Measurements from ENCODE around the gene S100A1. TPM values are rescaled to one million over a fixed set of nuclear protein-coding genes. Genes with fewer than 3 reads are reported as not detected.
A peak's percentile ranks its signal among the peaks of the same experiment; 100 is the strongest.
"Not testable (repeated sequence)": the region's sequence is repeated elsewhere in the genome, so short reads cannot be mapped to it uniquely, and the experiment has no call there.

The S100A1 gene
- total RNA-seq, 4 donors from 2014 or later, result 2.4 to 8.3 (median 2.8) TPM

DNA sequence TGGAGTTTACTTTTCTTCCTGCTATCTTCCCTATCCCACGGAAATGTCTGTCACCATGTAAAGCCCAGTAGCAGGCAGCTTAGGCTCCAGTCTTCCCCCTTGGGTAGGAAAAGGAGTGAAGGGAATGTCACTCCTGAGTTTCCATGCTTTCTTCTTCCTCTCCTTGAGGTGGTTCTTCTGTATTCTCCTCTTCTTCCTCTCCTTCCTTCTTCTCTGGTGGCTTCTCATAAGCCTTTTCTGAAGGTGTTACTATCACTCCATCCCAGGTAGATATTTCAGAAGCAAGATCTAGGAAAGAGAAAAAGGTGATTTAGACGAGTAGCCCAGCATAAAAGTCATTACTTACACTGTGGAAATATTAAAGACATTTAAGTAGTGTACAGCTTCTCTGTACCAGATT lies 34.0 kb downstream of the S100A1 start:
- H3K9me3 ChIP-seq, result no peaks in the 10 kb centered on the region
- 41 to 62% methylated on average over 2 of the region's 2 CpGs for WGBS, 2 donors (ENCODE audit: low coverage in 1 of 2)
- TF ChIP-seq POLR2A (IDR thresholded peaks at IDR 0.05) (no peak), POLR2AphosphoS5 (IDR thresholded peaks at IDR 0.05) (no peak), EP300 (IDR thresholded peaks at IDR 0.05) (no peak), CTCF (IDR thresholded peaks at IDR 0.05) (no peak)
- no peak overlapping the region for H3K4me3 ChIP-seq
- H3K27me3 ChIP-seq, result no peaks in the 10 kb centered on the region
- no peak overlapping the region for H3K27ac ChIP-seq
- H3K4me1 ChIP-seq, result peaks cover 0 to 14% (median 8%) of the 10 kb centered on the region in 3 donors
- H3K36me3 ChIP-seq, result peaks cover 9 to 78% of the 10 kb centered on the region in 2 donors
- no peak for ATAC-seq

DNA sequence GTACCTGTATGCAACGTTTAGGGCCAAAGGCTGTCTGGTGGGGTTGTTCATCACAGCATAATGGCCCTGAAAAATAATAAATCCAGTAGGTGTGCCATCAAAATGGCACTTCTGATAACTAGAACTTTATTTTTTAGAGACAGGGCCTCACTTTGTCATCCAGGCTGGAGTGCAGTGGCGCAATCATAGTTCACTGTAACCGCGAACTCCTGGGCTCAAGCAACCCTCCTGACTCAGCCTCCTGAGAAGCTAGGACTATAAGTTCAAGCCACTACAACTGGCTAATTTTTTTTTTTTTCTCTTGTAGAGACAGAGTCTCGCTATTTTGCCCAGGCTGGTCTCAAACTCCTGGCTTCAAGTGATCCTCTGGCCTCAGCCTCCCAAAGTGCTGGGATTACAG lies 35.0 kb downstream of the S100A1 start:
- H3K36me3 ChIP-seq, result peaks cover 9 to 87% of the 10 kb centered on the region in 2 donors

GRCh38 chr1:153667439-153667838 lies 39.2 kb downstream of the S100A1 start:
- no peak for ATAC-seq
- WGBS, 2 donors (ENCODE audit: low coverage in 1 of 2), result 76 to 82% methylated on average over 4 of the region's 4 CpGs
- Histone ChIP-seq H3K4me1 (peaks cover 0 to 32% (median 5%) of the 10 kb centered on the region in 3 donors), H3K36me3 (peaks cover 9 to 70% of the 10 kb centered on the region in 2 donors), H3K4me3 (no peak overlapping the region), H3K27ac (no peak overlapping the region), H3K27me3 (no peaks in the 10 kb centered on the region), H3K9me3 (no peaks in the 10 kb centered on the region)
- TF ChIP-seq POLR2A (IDR thresholded peaks at IDR 0.05), result no peak
- TF ChIP-seq EP300 (IDR thresholded peaks at IDR 0.05), result no peak
- TF ChIP-seq CTCF (IDR thresholded peaks at IDR 0.05), result no peak
- TF ChIP-seq POLR2AphosphoS5 (IDR thresholded peaks at IDR 0.05), result no peak

More for the DNA sequence above, 35.0 kb downstream of the S100A1 start:
- H3K4me1 ChIP-seq, result peaks cover 0 to 18% (median 8%) of the 10 kb centered on the region in 3 donors
- TF ChIP-seq POLR2A (IDR thresholded peaks at IDR 0.05), result no peak
- no peak for TF ChIP-seq POLR2AphosphoS5 (IDR thresholded peaks at IDR 0.05)
- TF ChIP-seq EP300 (IDR thresholded peaks at IDR 0.05), result no peak
- TF ChIP-seq CTCF (IDR thresholded peaks at IDR 0.05), result no peak
- no peaks in the 10 kb centered on the region for H3K9me3 ChIP-seq
- 77 to 91% methylated on average over 4 to 5 of the region's 5 CpGs for WGBS, 2 donors (ENCODE audit: low coverage in 1 of 2)
- H3K27me3 ChIP-seq, result no peaks in the 10 kb centered on the region
- no peak overlapping the region for H3K4me3 ChIP-seq
- no peak overlapping the region for H3K27ac ChIP-seq
- ATAC-seq, result no peak

DNA sequence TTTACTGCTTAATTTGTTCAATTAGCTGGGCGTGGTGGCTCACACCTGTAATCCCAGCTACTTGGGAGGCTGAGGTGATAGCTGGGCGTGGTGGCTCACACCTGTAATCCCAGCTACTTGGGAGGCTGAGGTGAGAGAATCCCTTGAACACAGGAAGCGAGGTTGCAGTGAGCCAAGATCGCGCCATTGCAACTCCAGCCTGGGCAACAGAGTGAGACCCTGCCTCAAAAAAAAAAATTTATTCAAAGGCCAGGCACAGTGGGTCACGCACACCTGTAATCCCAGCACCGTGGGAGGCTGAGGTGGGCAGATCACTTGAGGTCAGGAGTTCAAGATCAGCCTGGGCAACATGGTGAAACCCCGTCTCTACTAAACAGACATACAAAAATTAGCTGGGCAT lies 40.4 kb downstream of the S100A1 start:
- not testable (repeated sequence) for H3K27me3 ChIP-seq, H3K9me3 ChIP-seq, H3K4me3 ChIP-seq, ATAC-seq, H3K27ac ChIP-seq
- Histone ChIP-seq H3K4me1 (peaks cover 0 to 32% (median 5%) of the 10 kb centered on the region in 3 donors), H3K36me3 (peaks cover 9 to 57% of the 10 kb centered on the region in 2 donors)
- WGBS, 2 donors (ENCODE audit: low coverage in 1 of 2), result 100% methylated on average over 2 of the region's 8 CpGs; no CpG with 5 or more reads in 1 of the 2 donors

- peaks cover 0 to 32% (median 5%) of the 10 kb centered on the region in 3 donors for H3K4me1 ChIP-seq
- H3K27me3 ChIP-seq, result no peaks in the 10 kb centered on the region
- peak overlapping the region in 2 of 4 donors; percentile 85 to 90 for H3K27ac ChIP-seq
- ATAC-seq, result no peak
- H3K4me3 ChIP-seq, result peak overlapping the region in 1 of 2 donors; percentile 80
- TF ChIP-seq POLR2AphosphoS5 (IDR thresholded peaks at IDR 0.05) (no peak), POLR2A (IDR thresholded peaks at IDR 0.05) (no peak), EP300 (IDR thresholded peaks at IDR 0.05) (no peak), CTCF (IDR thresholded peaks at IDR 0.05) (no peak)
- WGBS, 2 donors (ENCODE audit: low coverage in 1 of 2), result 70 to 80% methylated on average over 3 to 6 of the region's 6 CpGs
- H3K9me3 ChIP-seq, result no peaks in the 10 kb centered on the region
- H3K36me3 ChIP-seq, result peaks cover 9 to 48% of the 10 kb centered on the region in 2 donors
Observed at GRCh38 chr1:153669606-153670005, 41.4 kb downstream of the S100A1 start.
